Caki2 (cell line): ENCODE results near the gene CATSPER1. TPM values are rescaled to one million over a fixed set of nuclear protein-coding genes. Genes with fewer than 3 reads are reported as not detected.
"Not testable (repeated sequence)": the region's sequence is repeated elsewhere in the genome, so short reads cannot be mapped to it uniquely, and the experiment has no call there.

ENCODE experiments used
- DNase-seq: peaks from one replicate; pipeline ENCODE4 v3.0.0-alpha.2; 2015; ENCODE audit warnings: low read depth
- in situ Hi-C: cut with HindIII; loops from 2 replicates; pipeline ENCODE4 v1.10.0; 2016; ENCODE audit warnings: low sequenced_read_pairs, low pct_unique_long_range_greater_than_20kb, mixed read lengths
- total RNA-seq: library from RNA; depleted of rRNA; stranded (reverse); fragments of >200 nt; shearing (Covaris generic); gene quantifications from 2 replicates; pipeline ENCODE4 v1.2.3, GENCODE V29; 2014; ENCODE audit warnings: low replicate concordance

Gene CATSPER1
- total RNA-seq, 1 experiment from 2014 or later: 2.8 TPM

DNA sequence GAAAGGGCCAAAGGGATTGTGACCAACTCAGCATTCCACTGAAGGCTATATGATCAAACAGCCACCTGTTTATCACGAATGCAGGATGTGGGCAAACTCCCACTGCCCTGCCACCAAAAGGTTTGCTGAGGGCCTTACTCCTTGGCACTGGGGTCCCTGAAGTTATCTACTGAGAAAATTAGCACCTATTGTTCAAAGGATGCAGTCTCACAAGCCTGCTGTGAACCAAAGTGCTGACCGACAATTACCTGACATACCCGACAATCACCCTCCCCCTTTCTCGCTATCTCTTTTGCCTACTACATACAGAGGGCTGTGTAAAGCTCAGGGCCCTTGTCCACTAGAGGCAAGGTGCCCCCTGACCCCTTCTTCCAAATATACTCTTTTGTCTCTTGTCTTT lies 16.2 kb downstream of the CATSPER1 start:
- in situ Hi-C loops, DNase-seq: not testable (repeated sequence)

DNA sequence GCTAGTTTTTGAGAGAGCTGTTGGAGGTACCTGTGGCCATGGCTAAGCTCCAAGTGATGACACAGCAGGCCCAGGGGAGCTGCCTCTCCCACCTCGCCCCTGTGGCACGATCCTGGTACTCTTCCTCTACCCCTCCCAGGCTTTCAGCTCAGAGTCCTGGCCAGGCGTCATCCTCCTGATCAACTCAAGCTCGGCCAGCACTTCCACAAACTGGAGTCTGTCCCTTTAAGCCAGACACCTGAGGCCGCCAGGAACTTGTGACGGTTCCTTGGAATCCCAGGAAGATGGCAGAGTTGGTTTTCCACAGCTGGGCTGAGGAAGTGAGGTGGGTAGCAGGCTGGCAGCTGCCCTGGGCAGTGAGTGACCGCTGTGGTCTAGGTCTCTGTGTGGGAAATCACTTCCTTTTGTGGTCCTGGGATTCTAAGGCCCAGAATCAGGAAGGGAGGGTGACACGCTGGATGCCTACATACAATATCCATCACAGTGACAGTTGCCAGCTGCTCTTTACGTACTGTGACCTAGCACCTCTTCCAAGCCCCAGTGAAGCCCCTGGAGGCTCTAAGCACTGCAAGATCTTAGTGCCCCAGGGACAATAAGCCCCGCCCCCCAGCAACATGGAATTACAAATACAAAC lies 17.7 kb downstream of the CATSPER1 start:
- in situ Hi-C loops: no loop called here
- DNase-seq: no peak

DNA sequence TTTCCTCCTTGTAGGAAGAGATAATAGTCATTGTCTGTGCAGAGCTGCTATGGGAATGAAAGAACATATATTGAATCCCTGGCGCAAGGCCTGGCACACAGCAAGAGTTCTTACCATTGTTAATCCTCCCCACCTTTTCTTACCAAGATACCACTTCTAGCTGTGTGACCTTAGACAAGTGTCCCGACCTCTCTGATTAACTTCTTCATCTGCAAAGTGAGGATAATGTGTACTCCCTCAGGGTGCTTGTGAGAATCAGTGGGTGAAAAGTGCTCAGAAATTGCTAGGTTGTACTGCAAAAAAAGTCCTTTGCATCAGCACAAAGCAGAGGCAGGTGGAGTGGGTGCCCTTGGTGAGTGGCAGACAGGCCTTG lies 18.2 kb downstream of the CATSPER1 start:
- no peak for DNase-seq
- in situ Hi-C loops: no loop called here

DNA sequence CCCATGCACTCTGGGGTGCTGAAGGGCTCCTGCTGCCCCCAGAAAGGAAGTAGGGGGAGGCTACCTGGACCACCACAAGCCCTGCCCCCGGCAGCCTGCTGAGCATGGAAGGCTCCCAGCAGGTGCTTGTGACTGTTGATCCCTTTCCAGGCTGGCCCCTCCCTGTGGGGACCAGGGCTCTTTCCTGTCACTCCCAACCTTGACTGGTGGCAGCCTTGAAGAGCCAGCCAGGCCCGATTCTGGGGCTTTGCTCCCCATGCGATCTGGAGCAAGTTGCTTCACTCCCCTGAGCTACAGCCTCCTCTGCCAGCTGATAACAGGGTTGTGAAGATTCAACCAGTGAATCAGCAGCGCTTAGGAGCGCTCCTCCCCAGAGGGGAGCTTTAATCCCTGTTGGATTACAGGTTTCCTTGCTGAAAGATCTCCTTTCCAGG lies 19.1 kb downstream of the CATSPER1 start:
- no peak for DNase-seq
- in situ Hi-C loops: no loop called here

DNA sequence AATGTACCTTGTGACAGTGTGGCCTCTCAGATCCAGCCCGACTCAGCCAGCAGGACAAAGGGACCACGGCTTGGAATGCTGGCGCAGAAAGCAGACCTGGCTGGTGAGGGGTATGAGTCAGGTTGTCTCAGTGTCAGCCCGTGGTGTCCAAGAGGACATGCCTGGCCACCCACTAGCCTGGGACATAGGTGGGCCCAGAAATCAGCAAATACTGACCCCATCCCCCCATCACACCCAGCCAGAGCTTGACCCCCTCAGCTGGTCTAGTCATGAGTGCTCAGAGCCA lies 19.4 kb downstream of the CATSPER1 start:
- in situ Hi-C loops: no loop called here

DNA sequence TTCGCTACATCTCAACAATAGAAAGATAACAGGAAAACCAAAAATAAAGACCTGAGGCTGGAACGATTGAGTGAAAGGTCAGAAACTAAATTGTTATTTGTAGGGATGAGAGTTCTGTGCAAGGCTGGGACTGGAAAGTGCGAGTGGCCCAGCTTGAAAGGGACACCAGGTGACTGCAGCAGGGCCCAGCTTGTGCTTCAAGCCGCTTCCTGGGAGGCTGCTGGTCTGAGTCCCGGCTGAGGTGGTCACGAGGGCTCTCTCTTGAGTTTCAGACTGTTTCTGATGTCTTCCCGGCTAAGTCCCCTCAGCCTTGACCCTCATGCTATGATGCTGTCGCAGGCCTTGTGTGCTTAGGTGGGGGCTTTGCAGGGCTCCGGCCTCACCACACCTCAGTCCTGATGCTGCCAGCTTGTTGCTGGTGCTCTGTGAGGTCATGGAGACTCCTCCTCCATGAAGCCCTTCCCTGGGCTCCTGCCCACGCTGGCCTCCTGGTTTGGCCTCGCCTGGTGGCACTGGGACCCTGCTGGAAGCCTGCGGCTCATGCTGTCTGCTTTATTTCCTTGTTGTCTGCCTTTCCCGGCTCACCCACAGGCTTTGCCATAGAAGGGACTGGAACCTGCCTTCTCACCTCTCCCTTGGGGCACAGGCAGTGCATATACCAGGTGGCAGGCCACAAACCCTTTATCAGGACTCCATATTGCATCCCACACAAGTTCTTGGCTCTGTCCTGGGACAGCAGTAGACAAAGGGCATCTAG lies 20.0 kb downstream of the CATSPER1 start:
- in situ Hi-C loops: no loop called here
- DNase-seq: no peak

More for the DNA sequence above, 19.4 kb downstream of the CATSPER1 start:
- DNase-seq: no peak

DNA sequence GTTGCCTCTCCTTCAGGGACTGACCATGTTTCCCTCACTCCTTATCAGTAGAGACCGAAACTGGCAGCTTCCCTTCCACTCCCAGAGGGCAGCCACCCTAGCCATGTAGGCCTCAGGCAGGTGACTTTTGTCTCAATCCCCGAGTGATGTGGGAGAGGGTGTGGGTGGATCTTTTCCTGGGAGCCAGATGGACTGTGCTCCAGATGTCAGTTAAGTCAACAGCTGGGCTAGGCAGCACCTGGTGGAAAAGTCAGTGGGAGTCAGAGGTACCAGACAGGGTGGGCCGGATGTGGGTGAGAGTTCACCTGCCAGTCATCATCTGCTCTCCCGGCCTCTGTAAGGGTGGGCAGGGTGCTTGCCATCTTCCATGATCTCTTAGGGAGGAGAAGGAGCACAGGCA lies 22.1 kb downstream of the CATSPER1 start:
- no peak for DNase-seq
- in situ Hi-C loops: no loop called here

DNA sequence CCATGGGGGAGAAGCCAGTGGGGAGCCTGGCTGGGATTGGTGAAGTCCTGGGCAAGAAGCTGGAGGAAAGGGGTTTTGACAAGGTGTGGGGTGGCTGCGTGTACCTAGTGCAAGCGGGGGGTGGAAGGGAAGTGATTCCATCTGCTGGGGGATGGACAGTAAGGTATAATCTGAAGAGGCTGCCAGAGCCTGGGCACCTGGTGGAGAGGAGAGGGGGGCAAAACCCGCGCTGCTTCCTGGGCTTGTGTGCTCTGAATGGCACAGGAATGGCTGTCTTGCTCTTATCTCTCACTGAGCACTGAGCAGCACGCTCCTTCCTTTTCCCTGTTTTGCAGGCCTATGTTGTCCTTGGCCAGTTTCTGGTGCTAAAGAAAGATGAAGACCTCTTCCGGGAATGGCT lies 23.0 kb downstream of the CATSPER1 start:
- DNase-seq: no peak
- in situ Hi-C loops: no loop called here

DNA sequence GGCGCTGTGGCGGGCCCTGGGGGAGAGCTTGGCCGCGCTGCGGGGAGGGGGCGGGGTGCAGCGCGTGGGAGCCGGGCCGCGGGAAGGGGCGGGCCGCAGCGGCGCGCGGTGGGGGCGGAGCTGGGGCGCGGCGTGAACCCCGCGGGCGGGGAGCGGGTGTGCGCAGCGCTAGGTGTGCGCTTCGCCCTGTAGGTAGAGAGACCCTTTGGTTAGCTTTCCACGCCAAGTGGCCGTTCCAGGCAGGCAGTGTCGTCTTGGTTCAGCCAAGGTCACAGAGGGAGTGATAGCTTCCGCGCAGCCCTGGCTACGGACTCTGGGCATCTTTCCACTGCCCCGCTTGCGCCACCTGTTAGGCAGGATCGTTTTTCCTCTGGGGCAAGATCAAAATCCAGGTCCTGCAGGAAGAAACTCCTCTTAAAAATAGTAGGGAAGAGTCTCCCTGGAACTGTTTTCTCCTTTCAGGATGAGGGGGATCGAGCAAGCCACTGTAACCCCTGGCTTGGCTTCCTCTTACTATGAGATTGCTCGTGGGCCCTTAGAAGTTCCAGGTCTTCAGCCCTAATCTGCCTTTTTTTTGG lies 23.5 kb downstream of the CATSPER1 start:
- in situ Hi-C loops: no loop called here

DNA sequence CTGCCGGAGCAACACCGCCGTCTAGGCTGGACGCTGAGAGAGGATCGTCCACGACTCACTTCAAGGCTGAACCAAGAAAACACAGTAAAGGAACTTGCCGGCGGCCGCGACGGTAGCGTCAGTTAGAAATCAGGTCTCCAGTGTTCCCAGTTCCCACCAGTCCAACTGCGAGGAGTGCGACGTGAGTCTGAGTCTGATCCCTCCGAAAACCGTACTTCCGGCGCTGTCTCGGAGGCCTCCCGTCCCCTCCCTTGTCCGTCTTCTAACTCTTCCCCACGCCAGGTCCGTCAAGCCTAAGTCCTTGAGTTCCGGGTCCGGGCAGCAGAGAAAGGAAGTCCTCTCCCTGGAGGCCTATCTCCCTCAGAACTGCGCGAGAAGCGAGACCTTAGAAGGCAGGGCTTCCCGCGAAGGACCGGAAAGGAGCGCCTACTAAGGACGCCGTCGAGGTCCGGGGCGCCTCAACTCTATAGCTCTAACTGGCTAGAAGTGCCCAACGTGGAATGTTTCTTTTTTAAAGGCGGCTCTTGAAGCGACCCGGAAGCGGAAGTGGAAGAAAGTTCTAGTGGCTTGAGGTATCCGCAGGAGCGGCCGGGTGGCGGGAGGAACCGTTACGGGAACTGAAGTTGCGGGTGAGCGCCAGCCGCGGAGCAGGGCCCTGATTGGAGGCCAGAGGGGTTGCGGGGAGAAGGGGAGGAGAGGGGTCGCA lies 24.2 kb downstream of the CATSPER1 start, which contains the start of the genes BANF1 and EIF1AD:
TSS of gene BANF1 (plus strand) at position 562 of the 706 bp plus-strand sequence. CDS start 748 bp downstream, outside the sequence.
TSS of gene EIF1AD (minus strand) at position 216 of the 706 bp plus-strand sequence. CDS start 1,768 bp downstream, outside the sequence.
- DNase-seq: peak; percentile 97
- in situ Hi-C loops: no loop called here

More for the DNA sequence above, 23.5 kb downstream of the CATSPER1 start:
- peak; percentile 36 for DNase-seq

DNA sequence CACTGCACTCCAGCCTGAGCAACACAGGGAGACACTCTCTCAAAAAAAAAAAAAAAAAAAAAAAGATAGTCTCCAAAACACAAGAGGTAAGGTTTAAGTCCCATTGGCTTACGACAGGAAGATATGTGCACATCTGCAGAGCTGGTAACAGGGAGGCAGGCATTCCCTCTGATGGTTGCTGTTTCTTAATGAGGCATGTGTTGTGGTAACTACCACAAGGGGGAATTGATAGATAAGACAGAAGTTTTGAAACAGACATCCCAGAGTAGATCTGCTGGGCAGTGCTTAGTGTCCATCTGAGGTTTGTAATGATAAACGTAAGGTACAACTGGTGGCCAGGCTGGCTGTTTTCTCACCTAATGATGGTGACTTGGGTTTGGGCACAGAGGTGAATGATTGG lies 29.0 kb downstream of the CATSPER1 start:
- DNase-seq: no peak
- in situ Hi-C loops: no loop called here

DNA sequence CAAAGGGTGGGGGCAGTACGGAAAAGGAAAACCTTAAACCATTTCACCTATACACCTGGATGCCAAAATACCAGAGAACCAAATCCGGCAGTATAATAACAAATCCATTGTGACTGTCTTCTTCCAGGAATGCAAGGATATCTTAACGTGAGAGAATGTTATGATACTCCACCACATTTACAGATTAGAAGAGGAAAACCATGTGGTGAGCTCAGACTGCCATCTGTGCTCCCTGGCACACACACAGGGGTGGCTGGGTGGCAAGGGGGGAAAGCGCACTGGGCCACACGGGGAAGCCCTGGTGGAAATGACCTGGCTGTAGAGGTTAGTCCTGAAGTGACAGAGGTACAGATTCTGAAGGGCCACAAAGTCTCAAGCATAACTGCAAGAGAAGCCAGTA lies 34.2 kb downstream of the CATSPER1 start:
- DNase-seq: no peak
- in situ Hi-C loops: no loop called here

DNA sequence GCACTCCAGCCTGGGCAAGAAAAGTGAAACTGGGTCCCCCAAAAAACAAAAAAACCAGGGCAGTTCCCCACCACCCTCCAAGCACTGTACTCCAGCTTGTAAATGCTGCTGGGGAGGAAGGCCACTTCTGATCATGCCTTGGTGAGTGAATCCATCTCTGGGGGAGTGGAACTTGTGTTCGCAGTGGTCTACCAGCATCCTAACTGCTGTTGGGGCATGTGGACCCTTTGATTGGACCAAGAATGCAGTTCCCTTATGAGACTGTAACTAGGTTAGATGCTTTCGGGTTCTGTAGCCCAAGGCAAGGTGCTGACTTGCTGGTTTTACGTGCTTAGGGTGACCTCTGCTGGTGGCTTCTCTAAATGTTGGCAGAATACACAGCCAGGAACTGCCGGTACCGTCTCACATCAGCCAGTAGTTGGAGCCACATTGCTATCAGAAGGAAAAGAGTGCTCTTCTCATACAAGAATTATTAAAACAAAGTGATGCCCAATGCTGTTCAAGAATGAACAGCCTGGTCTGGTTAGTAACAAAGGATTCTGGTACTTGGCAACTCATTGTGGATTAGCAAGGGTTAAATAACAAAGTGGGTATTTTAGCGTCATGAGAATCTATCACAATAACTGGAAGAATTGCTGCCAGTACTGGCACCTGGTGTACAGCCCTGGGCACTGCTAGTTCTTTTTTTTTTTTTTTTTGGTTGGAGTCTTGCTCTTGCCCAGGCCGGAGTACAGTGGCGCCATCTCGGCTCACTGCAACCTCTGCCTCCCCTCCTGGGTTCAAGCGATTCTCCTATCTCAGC lies 37.3 kb downstream of the CATSPER1 start:
- DNase-seq: peak; percentile 86
- in situ Hi-C loops: no loop called here

DNA sequence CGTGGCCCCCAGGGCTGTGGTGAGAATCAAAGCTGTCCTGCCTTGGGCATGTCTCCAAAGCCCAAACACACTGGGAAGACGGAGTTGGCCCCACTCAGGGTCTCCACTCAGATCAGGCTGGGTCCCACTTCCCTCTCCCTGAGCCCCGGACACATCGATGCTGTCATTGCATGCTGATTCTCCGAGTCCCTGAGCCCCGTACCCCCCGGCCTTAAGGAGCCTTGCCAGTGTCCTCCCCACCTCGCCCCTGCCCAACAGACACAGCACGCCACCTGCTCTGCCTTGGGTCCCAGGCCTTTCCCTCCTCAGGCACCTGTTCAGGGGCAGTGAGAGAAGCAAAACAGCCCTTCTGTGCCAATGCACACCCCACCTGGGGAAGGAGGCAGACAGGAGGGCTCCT lies 38.9 kb downstream of the CATSPER1 start:
- in situ Hi-C loops: no loop called here
- no peak for DNase-seq

DNA sequence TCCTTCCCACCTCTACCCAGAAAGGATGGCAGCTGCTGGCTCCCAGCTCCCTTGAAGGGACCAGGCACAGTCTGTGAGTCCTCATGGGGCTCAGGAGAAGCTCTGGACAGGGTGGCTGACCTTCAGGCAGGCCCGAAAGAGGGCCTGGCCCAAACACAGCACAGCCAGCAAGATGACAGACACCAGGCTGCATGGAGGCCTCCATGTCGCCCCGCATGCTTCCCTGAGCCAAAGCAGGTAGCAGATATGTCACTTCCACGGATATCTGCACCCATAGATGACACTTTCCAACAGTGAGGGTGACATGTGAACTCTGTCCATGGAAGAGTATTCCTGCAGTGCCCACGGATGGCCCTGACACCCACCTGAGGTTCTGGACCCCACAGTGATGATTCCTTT lies 42.7 kb downstream of the CATSPER1 start:
- in situ Hi-C loops: no loop called here
- no peak for DNase-seq

DNA sequence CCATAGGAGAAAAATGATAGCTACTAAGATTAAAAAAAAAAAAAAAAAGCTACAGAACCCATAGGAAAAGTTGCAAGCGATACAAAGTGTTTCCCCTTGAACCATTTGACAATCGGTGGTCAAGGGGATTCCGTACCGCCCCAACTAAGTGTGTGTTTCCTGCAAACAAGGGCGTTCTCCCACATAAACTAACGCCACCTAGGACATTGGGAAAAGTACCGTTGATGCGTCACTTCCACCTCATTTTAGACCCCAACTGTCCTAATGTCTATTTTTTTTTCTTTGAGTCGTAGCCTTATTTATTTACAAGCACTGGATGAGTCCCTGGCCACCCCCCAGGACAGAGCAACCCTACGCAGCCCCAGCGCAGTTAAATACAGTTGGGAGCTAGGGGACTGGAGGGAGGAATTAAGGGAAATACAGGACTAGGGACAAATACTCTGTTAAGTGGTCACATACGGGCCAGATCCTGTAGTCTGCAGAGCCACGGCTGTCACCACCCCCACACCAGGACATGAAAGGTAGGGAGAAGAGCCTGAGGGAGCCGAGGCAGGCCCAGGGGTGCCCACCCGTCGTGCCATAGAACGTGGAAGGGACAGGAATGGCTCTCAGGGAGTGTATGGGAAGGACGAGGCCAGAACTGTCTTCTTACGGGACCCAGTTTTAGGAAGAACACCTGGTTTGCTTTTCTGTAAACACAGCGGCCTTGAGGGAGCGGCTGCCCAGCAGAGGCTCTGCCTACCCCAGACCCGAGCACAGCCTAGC lies 43.3 kb downstream of the CATSPER1 start:
- DNase-seq: no peak
- in situ Hi-C loops: no loop called here

DNA sequence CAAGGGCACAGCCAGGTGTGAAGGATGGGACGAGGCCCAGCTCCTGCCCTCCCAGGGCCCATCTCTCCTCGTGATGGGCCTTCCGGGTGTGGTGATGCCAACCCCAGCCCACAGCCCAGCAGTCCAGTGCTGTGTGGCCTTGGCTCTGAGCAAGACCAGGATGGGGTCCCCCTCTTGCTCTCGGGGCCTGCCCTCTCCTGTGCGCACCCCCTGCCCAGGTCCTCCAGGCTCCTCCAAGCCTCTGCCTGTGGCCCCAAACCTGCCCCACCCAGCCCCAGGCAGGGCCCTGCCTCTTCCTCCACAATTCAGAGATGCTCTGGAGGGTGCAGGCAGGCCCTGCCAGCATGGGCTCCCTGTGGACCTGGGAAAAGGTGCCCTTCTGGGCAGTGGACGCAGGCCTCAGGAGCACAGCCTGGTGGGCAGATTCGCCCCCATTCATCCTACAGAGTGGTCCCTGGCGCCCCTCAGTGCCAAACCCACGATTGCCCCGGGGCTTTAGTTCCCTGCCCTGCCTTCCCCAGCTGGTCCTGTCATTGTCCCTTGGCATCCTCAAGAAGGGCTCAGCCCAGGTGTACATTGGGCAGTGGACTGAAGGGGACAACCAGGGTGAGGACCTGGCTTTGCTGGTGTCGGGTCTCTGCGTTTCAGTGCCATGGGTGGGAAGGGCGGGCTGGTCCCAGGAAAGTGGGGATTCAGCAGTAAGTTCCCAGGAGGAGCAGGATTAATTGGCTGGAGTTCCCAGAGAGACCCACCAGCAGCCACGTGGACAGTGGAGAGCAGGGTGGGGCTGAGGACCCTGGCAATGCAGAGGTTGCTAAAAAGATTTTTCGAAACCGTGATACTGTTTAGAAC lies 44.1 kb downstream of the CATSPER1 start:
- in situ Hi-C loops: no loop called here
- no peak for DNase-seq
